Adipose tissue (tissue), 3 donors: ENCODE results near the gene CAPN5. TPM values are rescaled to one million over a fixed set of nuclear protein-coding genes. Genes with fewer than 3 reads are reported as not detected.
"Not testable (repeated sequence)": the region's sequence is repeated elsewhere in the genome, so short reads cannot be mapped to it uniquely, and the experiment has no call there.

Source experiments
- H3K27ac ChIP-seq: one replicate; pipeline ENCODE4 v1.5.1; 2013; ENCODE audit warnings: low read depth, low read length
- WGBS, 3 donors: extraction: QIAGEN DNeasy Blood & Tissue Kit; methylation state at CpG; one replicate each; pipeline ENCODE4 v1.1.7; 2013; 5-methylcytosine and 5-hydroxymethylcytosine counted together
- polyA plus RNA-seq, 3 donors: library from polyadenylated mRNA; stranded (reverse); fragments of 200-250 nt; gene quantifications; one replicate each; pipeline ENCODE4 v1.2.3, GENCODE V29; 2013
- donor health status: healthy with polysubstance abuse.
- donor health status: Bipolar disorder and iron deficiency.
- donor health status: healthy.

The CAPN5 gene
- 1 to 10 TPM; 1.2 to 8.5 (median 4.0) TPM for polyA plus RNA-seq

GRCh38 chr11:77066229-77067042 is at the start of gene CAPN5:
TSS of gene CAPN5 (plus strand) at chr11:77066971. CDS start at chr11:77084887, 17,916 bp downstream.
- H3K27ac ChIP-seq, result no peak within 1 kb of the TSS
- 0 to 3% (median 1%) methylated on average over 58 to 69 of the region's 69 CpGs for WGBS, 3 donors

- 86 to 92% (median 88%) methylated on average over 2 of the region's 2 CpGs for WGBS, 3 donors
- not testable (repeated sequence) for H3K27ac ChIP-seq
Measured at GRCh38 chr11:77018396-77018924, 48.3 kb upstream of the CAPN5 start.

GRCh38 chr11:77019976-77020595 is 46.7 kb upstream of the CAPN5 start:
- WGBS, 3 donors, result 77 to 91% (median 80%) methylated on average over 2 of the region's 2 CpGs
- H3K27ac ChIP-seq, result no peak overlapping the region

- WGBS, 3 donors, result 90 to 96% (median 95%) methylated on average over 2 of the region's 2 CpGs
- no peak overlapping the region for H3K27ac ChIP-seq
Measured at GRCh38 chr11:77020734-77021133, 46.0 kb upstream of the CAPN5 start.

- no peak overlapping the region for H3K27ac ChIP-seq
Measured at GRCh38 chr11:77024745-77025144, 42.0 kb upstream of the CAPN5 start.

GRCh38 chr11:77026221-77026620 is 40.5 kb upstream of the CAPN5 start:
- no peak overlapping the region for H3K27ac ChIP-seq
- 39 to 97% (median 90%) methylated on average over 3 of the region's 3 CpGs for WGBS, 3 donors

DNA sequence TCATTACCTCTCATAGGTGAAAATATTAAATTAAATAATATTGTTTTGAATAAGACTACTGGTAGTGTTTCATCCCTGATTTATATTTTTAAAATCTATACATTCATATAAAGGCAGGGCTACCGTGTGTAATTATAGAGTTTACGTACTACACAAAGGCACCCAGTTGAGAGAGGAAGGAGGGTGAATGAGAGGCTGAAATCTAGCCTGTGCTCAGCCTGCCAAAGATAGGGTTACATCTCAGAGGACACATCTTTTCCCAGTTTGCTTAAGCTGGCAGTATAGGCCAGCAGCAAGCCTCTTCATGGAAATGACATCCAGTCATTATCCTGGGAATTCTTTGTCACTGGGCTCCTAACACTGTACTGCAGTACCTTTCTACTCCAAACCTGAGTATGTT is 40.0 kb upstream of the CAPN5 start:
- WGBS, 3 donors, result 90 to 92% (median 90%) methylated on average over 2 of the region's 2 CpGs
- H3K27ac ChIP-seq, result no peak overlapping the region

- 78 to 91% (median 86%) methylated on average over 1 of the region's 1 CpG for whole genome bisulfite sequencing, 3 donors
- no peak overlapping the region for H3K27ac ChIP-seq
Measured at GRCh38 chr11:77027275-77027674, 39.5 kb upstream of the CAPN5 start.

GRCh38 chr11:77029829-77030228 is 36.9 kb upstream of the CAPN5 start:
- no peak overlapping the region for H3K27ac ChIP-seq
- WGBS, 3 donors, result 69 to 77% (median 75%) methylated on average over 7 of the region's 7 CpGs

DNA sequence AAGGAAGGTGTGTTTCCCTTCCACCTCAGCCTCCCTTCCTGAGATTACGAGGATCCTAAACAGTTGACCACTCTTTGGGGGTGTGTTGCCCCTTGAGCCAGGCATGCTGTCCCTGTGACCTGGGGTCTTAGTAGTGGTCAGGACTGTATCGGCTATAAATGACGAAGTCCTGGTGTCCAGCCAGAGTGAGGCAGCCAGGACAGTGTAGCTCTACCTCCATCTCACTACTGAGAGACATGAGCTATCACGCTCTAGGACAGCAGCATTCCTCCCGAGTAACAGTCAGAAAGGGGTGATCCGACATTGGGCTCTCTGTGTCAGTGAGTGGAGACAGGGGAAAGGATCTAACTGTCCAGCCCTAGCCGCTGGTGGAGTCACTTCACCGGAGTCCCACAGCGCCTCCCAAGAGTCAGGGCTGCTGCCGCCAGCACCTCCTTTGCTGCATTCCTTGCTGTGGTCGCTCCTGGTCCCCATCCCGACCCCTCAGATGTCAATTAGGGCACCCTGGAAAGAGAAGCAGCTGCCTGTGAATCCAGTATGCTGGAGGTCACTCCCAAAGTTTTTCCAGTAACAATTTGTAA is 35.8 kb upstream of the CAPN5 start:
- H3K27ac ChIP-seq, result no peak overlapping the region
- WGBS, 3 donors, result 79 to 88% (median 84%) methylated on average over 12 of the region's 12 CpGs

DNA sequence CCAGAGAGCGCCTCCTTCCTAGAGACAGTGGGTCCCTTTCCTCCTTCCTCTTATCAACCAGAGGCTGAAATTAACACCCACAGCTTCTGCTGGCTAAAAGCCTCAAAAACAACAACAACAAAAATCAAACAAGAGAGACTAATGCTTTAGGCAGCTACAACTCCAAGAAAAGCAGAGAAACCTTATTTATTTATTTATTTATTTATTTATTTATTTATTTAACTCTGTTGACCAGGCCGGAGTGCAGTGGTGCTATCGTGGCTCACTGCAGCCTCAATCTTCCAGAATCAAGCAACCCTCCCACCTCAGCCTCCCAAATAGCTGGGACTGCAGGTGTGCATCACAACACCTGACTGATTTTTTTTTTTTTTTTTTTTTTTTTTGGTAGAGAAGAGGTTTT is 35.2 kb upstream of the CAPN5 start:
- no peak overlapping the region for H3K27ac ChIP-seq
- WGBS, 3 donors, result 89 to 96% (median 91%) methylated on average over 3 of the region's 3 CpGs

GRCh38 chr11:77035039-77035438 is 31.7 kb upstream of the CAPN5 start:
- 66 to 85% (median 67%) methylated on average over 2 of the region's 2 CpGs for WGBS, 3 donors
- no peak overlapping the region for H3K27ac ChIP-seq

DNA sequence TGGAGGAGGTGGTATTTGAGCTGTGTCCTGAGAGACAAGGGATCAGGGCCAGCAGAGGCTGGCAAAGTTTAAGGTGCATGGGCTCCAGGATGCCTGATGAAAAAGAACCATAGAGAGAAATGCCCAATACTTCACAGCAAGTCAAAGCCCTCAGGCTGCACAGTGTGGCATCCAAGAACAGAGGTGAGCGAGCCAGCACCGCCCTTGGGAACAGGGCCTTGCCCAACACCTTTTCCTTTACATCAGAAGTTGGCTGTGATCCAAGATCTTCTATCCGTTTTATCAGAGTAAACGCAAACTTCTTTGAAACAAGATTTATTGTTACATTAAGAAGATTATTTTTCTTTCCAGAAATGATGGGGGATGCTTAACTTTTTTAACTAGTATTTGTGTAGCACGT is 31.2 kb upstream of the CAPN5 start:
- no peak overlapping the region for H3K27ac ChIP-seq
- 29 to 42% (median 31%) methylated on average over 5 of the region's 5 CpGs for WGBS, 3 donors

GRCh38 chr11:77036398-77036797 is 30.4 kb upstream of the CAPN5 start:
- H3K27ac ChIP-seq, result no peak overlapping the region
- WGBS, 3 donors, result 24 to 79% (median 69%) methylated on average over 5 of the region's 5 CpGs

- H3K27ac ChIP-seq, result no peak overlapping the region
- WGBS, 3 donors, result 83 to 87% (median 85%) methylated on average over 10 of the region's 10 CpGs
Measured at GRCh38 chr11:77037057-77037456, 29.7 kb upstream of the CAPN5 start.

DNA sequence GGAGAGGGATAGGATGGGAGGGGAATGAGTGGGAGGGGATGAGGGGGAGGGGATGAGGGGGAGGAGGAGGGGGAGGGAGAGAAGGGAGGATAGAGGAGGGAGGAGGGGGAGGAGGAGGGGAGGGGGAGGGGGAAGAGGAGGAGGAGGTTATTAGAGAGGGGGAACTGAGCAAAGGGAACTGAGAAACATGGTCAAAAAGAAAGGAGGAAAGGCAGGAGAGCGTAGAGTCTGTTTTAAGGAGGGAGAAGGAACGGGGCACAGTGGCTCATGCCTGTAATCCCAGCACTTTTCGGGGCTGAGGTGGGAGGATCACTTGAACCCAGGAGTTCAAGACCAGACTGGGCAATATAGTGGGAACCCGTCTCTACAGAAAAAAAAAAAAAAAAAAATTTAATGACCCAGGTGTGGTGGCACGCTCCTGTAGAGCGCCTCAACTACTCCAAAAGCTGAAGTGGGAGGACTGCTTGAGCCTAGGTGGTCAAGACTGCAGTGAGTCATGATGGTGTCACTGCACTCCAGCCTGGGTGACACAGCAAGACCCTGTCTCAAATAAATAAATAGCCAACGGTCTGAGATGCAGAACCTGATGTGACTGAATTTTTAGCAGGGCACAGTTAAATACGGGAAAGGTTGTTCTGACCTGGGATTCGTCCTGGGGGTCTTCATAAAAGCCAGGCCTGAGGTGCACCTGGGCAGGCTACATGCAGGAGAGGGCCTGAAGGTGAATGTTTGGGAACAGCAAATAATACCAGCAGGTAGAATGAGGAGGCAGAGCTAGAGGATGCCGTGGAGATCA is 28.5 kb upstream of the CAPN5 start:
- H3K27ac ChIP-seq, result no peak overlapping the region
- 81 to 88% (median 81%) methylated on average over 10 of the region's 10 CpGs for WGBS, 3 donors

GRCh38 chr11:77038825-77039326 is 27.9 kb upstream of the CAPN5 start:
- 73 to 80% (median 74%) methylated on average over 16 of the region's 16 CpGs for WGBS, 3 donors
- no peak overlapping the region for H3K27ac ChIP-seq
